B cell (primary cell): ENCODE measurements around the gene TMEM131L. TPM values are rescaled to one million over a fixed set of nuclear protein-coding genes. Genes with fewer than 3 reads are reported as not detected.

Experiments
- ATAC-seq: fragments of 200-7000 bp; cut with Tn5 transposase; one replicate; pipeline ENCODE4 v1.10.0; 2021; ENCODE audit warnings: low read depth, mild to moderate bottlenecking, moderate number of reproducible peaks, moderate library complexity
- CTCF ChIA-PET: fragments of 350-600 bp; sonication (Branson Sonifier 250); formaldehyde crosslinking; loops from one replicate; lab custom pipeline; 2021; ENCODE audit warnings: antibody characterized with exemption, inconsistent platforms; lab: Charles Lee
- POLR2A ChIA-PET: fragments of 350-600 bp; sonication (Branson Sonifier 250); formaldehyde crosslinking; loops from one replicate; lab custom pipeline; 2021; ENCODE audit warnings: antibody characterized with exemption; lab: Charles Lee
- DNase-seq: peaks from one replicate; pipeline ENCODE4 v3.0.0; 2013
- H2AFZ ChIP-seq: 2 replicates; pipeline ENCODE4 v1.6.1; 2012; ENCODE audit warnings: mild to moderate bottlenecking, low read depth, low read length; ENCODE audit not compliant: insufficient read depth, poor library complexity, severe bottlenecking
- H3K27ac ChIP-seq, 2 donors: 1 replicate in 1 of 2; 2 replicates in 1 of 2; pipeline ENCODE4 v1.5.1; 2012 to 2013; ENCODE audit warnings: low read length in 2 of 2, mild to moderate bottlenecking in 2 of 2, moderate library complexity in 1 of 2
- H3K27me3 ChIP-seq, 4 experiments: fragments of 200-600 bp in 1 of 4; sonication (generic) in 1 of 4; replicated peaks in 1 of 4; 1 replicate in 2 of 4; 2 replicates in 2 of 4; pipeline versions ENCODE4 v1.6.1 to v1.7.0; 2013 to 2016; ENCODE audit warnings: low read length in 3 of 4, mild to moderate bottlenecking in 2 of 4, mixed read lengths in 1 of 4, moderate library complexity in 1 of 4; ENCODE audit not compliant: insufficient read depth in 4 of 4, control insufficient read depth in 3 of 4; ENCODE audit errors: control extremely low read depth in 1 of 4
- H3K36me3 ChIP-seq, 2 experiments: replicated peaks in 1 of 2; 1 replicate in 1 of 2; 2 replicates in 1 of 2; pipeline versions ENCODE4 v1.6.1 to v1.7.1; 2013; ENCODE audit warnings: low read length in 1 of 2; ENCODE audit not compliant: insufficient read depth in 2 of 2, control insufficient read depth in 1 of 2; ENCODE audit errors: control extremely low read depth in 1 of 2, extremely low read depth in 1 of 2
- H3K4me1 ChIP-seq, 2 donors: fragments of 200-600 bp in 1 of 2; sonication (generic) in 1 of 2; 1 replicate in 1 of 2; 2 replicates in 1 of 2; pipeline versions ENCODE4 v1.5.1 to v1.6.1; 2013 to 2017; ENCODE audit warnings: low read length in 2 of 2; ENCODE audit not compliant: control insufficient read depth in 2 of 2, insufficient read depth in 2 of 2
- H3K4me2 ChIP-seq: replicated peaks from 2 replicates; pipeline ENCODE3; 2012; ENCODE audit warnings: mild to moderate bottlenecking, low read depth, low read length; ENCODE audit not compliant: poor library complexity, severe bottlenecking
- H3K4me3 ChIP-seq, 5 experiments: fragments of 200-600 bp in 1 of 5; sonication (generic) in 1 of 5; 1 replicate in 3 of 5; 2 replicates in 2 of 5; pipeline versions ENCODE4 v1.5.1 to v1.7.0; 2011 to 2016; ENCODE audit warnings: low read length in 4 of 5, mild to moderate bottlenecking in 4 of 5, low read depth in 2 of 5, control low read depth in 1 of 5, moderate library complexity in 1 of 5; ENCODE audit not compliant: insufficient read depth in 1 of 5; ENCODE audit errors: control extremely low read depth in 1 of 5, extremely low read depth in 1 of 5
- H3K79me2 ChIP-seq: fragments of 200-600 bp; sonication (generic); one replicate; pipeline ENCODE4 v1.6.0; 2016; ENCODE audit warnings: low read length; ENCODE audit not compliant: control insufficient read depth, insufficient read depth
- H3K9ac ChIP-seq: fragments of 200-600 bp; sonication (generic); 2 replicates; pipeline ENCODE4 v1.6.1; 2017; ENCODE audit warnings: mild to moderate bottlenecking, low read length, moderate library complexity
- H3K9me3 ChIP-seq, 3 donors: one replicate each; pipeline versions ENCODE4 v1.6.1 to v1.7.1; 2013; ENCODE audit warnings: low read length in 2 of 3; ENCODE audit not compliant: control insufficient read depth in 2 of 3, insufficient read depth in 1 of 3; ENCODE audit errors: control extremely low read depth in 1 of 3
- H4K20me1 ChIP-seq: 2 replicates; pipeline ENCODE4 v1.6.0; 2012; ENCODE audit warnings: mild to moderate bottlenecking, low read length; ENCODE audit not compliant: insufficient read depth, control insufficient read depth, poor library complexity, severe bottlenecking
- H3K27ac Mint-ChIP-seq: one replicate; pipeline ENCODE4 v1.8.0; 2021; ENCODE audit warnings: mixed read lengths
- H3K27me3 Mint-ChIP-seq: one replicate; pipeline ENCODE4 v1.8.0; 2021; ENCODE audit warnings: mixed read lengths
- H3K4me1 Mint-ChIP-seq: one replicate; pipeline ENCODE4 v1.8.0; 2021; ENCODE audit warnings: mixed read lengths
- H3K4me3 Mint-ChIP-seq: one replicate; pipeline ENCODE4 v1.8.0; 2021; ENCODE audit warnings: mixed read lengths
- H3K9me3 Mint-ChIP-seq: one replicate; pipeline ENCODE4 v1.8.0; 2022; ENCODE audit warnings: mixed read lengths; ENCODE audit not compliant: insufficient read depth
- CTCF ChIP-seq: fragments of 200-600 bp; IDR thresholded peaks from one replicate; pipeline ENCODE4 v1.8.0; 2022; ENCODE audit warnings: antibody characterized with exemption, mild to moderate bottlenecking
- EZH2 ChIP-seq: IDR thresholded peaks from 2 replicates; pipeline ENCODE4 v1.6.1; 2012; ENCODE audit warnings: borderline replicate concordance, low read depth, mild to moderate bottlenecking, moderate library complexity, low read length; ENCODE audit not compliant: insufficient read depth, poor library complexity, severe bottlenecking
- WGBS: methylation state at CpG from one replicate; pipeline ENCODE4 v1.1.5; 2013; ENCODE audit warnings: missing lambda C conversion rate; ENCODE audit not compliant: insufficient coverage; 5-methylcytosine and 5-hydroxymethylcytosine counted together
- intact Hi-C: fragments of 100-400 bp; cut with micrococcal nuclease; formaldehyde crosslinking; loops from one replicate; pipeline ENCODE4 v1.10.0; 2022
- polyA plus RNA-seq: library from polyadenylated mRNA; depleted of rRNA; stranded (reverse); fragments of >200 nt; gene quantifications from 2 replicates; pipeline ENCODE4 v1.2.3, GENCODE V29; 2012
- total RNA-seq, 2 donors: library from RNA; stranded (reverse); fragments of 120-200 nt in 1 of 2; gene quantifications; 1 replicate in 1 of 2; 2 replicates in 1 of 2; pipeline versions ENCODE4 v1.2.3 to v1.2.4, GENCODE V29; 2013 to 2022

The TMEM131L gene
- total and polyA plus RNA-seq, 2 donors (not counting 1 experiment from before 2014, with no cell fraction given), result 56.4 to 120 TPM

DNA sequence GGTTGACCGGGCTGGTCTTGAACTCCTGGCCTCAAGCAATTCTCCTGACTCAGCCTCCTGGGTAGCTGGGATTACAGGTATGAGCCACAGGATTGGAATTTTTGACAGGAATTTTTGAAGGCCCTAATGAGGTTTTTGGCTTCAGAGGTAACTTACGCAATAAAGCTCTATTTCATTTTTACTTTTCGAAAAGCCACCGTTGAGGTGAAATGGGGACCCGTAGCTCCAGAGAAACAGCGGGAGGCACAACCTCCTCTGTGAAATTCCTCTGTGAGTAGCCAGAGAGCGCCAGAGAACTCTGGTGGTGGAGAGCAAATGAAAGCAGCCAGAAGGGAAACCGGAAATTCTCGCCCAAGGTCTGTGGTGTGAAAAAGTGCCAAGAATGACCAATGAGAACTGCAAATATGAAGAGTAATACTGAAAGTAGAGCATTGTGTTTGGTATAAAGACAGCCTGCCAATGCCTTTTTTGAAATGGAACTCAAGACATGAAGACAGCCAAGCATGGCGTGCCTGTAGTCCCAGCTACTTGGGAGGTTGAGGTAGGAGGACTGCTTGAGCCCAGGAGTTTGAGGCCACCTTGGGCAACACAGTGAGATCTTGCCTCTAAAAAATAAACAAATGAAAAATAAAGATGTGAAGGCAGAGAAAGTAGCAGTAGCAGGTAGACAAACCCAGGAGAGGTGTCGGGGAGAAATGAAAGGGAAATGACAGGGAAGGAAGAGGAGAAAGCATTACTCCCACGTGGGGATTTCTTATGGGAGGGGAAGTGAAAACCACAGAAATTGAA, 33.0 kb upstream of the TMEM131L start:
- peaks cover 65% of the 10 kb centered on the region for H3K4me1 Mint-ChIP-seq
- peaks cover 60 to 64% of the 10 kb centered on the region in 2 donors for H3K4me1 ChIP-seq

More for the DNA sequence above, 33.0 kb upstream of the TMEM131L start:
- intact Hi-C loops, result loop anchor here (1.0 kb wide), 4 partner anchors 34 to 141 kb away; no protein-coding TSS in a partner anchor
- H2AFZ ChIP-seq, result peak overlapping the region; percentile 39
- H3K4me3 ChIP-seq, result peak overlapping the region; percentile 29 to 65 (median 40)
- Mint-ChIP-seq H3K4me3 (peak overlapping the region; percentile 78), H3K9me3 (no peaks in the 10 kb centered on the region), H3K27ac (peak overlapping the region; percentile 84), H3K27me3 (no peaks in the 10 kb centered on the region)
- no peaks in the 10 kb centered on the region for H3K27me3 ChIP-seq
- POLR2A ChIA-PET, result interaction anchor here (0.6 to 1.3 kb wide), 3 partner anchors 32 to 36 kb away, joined by 3 to 5 read pairs (median 4); no protein-coding TSS in a partner anchor
- no peak for TF ChIP-seq EZH2
- TF ChIP-seq CTCF, result peak; percentile 77
- peak; percentile 88 for DNase-seq
- H3K27ac ChIP-seq, result peak overlapping the region; percentile 84 to 85
- peak; percentile 81 for ATAC-seq
- peaks cover 0 to 6% (median 0%) of the 10 kb centered on the region in 3 donors for H3K9me3 ChIP-seq
- peaks cover 60% of the 10 kb centered on the region for H3K79me2 ChIP-seq
- CTCF ChIA-PET, result interaction anchor here (0.6 to 4.6 kb wide), 48 partner anchors 11 to 437 kb away, joined by 3 to 73 read pairs (median 5); partner anchors contain the start of gene TMEM131L
- 29% methylated on average over 9 of the region's 12 CpGs for WGBS
- peak overlapping the region; percentile 82 for H3K4me2 ChIP-seq
- H4K20me1 ChIP-seq, result no peaks in the 10 kb centered on the region
- H3K9ac ChIP-seq, result peak overlapping the region; percentile 64
- H3K36me3 ChIP-seq, result no peaks in the 10 kb centered on the region
